GM19438 (cell line): ENCODE results near the gene RPS14.
A peak's percentile ranks its signal among the peaks of the same experiment; 100 is the strongest.
"Not testable (repeated sequence)": the region's sequence is repeated elsewhere in the genome, so short reads cannot be mapped to it uniquely, and the experiment has no call there.

Experiments
- ATAC-seq: cut with Tn5 transposase; IDR thresholded peaks from one replicate; pipeline ENCODE4 v1.9.1; 2021; ENCODE audit warnings: low read depth; ENCODE audit not compliant: unreplicated experiment

RPS14 gene

DNA sequence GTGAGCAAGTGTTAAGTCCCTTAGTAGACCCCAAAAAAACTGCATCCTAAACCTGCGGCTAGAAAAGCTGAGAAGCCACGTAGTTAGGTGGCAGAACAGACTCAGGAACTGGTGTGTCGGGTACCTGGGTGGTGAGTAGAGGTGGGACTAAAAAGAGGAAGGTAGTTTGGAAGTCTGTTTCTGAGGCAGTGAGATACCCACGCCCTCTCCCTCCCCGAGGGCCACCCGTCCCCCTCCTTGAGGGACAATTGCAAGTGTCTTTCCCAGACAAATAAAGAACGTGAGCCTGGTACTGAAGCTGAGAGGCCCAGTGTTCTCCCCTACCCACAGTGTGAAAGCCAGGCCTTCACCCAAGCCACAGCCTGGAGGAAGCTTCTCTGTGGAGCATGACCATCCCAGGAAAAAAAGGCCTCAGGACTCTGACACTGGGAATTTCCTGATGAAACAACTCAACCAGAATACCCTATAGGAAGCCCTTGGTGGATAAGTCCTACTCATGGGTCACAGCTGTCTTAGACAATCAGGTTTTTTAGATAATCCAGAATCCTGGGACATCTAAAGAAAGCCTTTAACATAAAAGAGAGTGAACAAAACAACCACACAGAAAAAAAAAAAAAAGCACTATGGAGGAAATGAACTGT, 29.8 kb downstream of the RPS14 start:
- no peak for ATAC-seq

GRCh38 chr5:150413902-150414790, 35.4 kb downstream of the RPS14 start:
- ATAC-seq = not testable (repeated sequence)

- ATAC-seq = peak; percentile 4
Measured at GRCh38 chr5:150413176-150413901, 36.2 kb downstream of the RPS14 start.

GRCh38 chr5:150412319-150413175, 37.0 kb downstream of the RPS14 start, which contains the start of gene CD74:
CD74 (minus strand) TSS chr5:150412910; CDS start chr5:150412749, 161 bp downstream.
- ATAC-seq = peak; percentile 67

DNA sequence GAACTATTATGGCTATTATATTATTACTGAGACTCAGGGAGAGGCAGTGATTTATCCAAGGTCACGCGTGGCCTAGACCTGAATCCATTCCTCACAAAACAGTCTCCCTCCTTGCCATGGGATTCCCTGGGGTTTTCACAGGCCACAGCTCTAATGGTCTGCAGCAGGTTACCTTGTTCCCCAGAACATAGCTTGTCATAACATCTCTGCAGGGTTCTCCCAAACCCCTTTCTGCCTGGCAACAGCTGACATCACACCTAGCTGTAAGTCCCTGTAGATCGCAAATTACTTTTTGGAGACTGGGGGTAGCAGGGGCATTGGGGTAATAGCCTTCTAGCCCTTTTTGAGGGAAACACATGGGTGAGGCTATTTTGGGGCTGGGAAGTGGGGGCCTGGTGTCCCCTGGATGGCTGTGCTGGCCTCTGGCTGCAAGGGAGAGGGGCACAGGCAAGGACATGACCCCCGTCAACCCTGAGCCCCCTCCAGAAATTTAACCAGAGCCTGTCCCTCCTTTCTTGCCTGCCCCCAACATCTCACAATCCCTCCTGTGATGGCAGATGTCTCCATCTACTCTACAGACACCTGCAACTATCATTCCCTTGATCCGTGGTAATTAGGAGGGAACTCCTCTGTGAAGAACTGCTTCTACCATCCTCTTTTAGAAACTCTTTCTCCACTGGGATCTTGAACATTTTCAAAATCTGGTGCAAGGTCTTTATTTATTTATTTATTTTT, 38.1 kb downstream of the RPS14 start:
- no peak for ATAC-seq

GRCh38 chr5:150410524-150411244, 38.9 kb downstream of the RPS14 start:
- no peak for ATAC-seq

DNA sequence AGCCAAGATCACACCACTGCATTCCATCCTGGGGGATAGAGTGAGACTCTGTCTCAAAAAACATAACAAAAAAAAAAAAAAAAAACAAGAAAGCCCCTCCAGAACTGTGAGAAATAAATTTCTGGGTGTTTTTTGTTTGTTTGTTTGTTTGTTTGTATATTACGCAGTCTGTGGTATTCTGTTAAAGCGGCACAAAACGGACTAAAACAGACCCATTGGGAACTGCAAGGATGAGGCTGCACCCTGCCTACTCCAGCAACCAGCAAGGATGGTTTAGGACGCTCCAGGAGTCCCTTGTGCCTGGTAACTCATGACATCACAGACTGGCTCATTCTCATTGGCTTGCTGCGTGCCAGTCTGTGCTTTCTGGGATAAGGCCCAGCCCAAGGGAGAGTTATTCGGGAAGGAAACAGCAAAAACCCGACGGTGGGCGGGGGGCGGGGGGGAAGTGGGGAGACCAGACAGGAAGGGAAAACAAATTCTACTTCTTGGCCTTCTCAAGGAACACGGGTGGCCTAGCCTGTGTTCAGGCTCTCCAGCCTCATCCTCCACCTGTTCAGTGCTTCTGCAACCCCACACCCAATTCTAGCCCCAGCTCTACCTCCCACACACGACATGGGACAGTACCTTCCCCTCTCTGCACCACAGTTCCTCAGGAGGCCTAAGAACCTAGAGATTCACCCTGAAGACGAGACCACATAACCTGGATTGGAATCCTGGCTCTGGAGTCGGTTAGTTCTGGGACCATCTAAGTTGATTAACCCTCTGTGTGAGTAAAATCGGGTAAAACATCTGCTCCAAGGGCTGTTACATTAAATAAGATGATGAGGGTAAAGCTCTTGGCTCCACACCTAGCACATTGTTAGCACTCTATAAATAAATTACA, 39.7 kb downstream of the RPS14 start:
- peak; percentile 25 for ATAC-seq

- ATAC-seq = no peak
Measured at GRCh38 chr5:150408231-150408943, 41.2 kb downstream of the RPS14 start.

DNA sequence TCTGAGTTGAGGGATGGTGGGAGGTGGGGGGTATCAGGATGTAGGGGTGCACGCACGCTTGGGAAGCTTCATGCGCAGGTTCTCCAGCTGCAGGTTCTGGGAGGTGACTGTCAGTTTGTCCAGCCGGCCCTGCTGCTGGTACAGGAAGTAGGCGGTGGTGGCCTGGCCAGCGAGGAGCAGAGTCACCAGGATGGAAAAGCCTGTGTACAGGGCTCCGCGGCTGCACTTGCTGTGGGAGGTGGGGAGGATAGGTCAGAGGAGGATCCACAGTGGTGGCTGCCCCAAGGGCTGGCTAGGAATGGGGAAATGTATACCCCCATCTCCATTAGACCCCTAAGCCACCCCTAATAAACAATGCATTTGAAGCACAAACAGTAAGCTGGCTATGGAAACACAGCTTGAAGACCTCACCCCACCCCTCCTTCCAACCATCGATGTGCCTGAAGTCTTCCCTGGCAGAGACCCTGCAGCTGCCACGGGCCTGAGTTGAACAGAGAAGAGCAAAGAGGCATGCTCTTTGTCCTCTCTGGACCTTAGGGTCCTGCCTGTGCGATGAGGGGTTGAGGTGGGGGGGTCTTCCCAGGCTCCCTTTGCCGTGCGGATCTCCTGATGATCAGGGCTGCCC, 42.3 kb downstream of the RPS14 start:
- ATAC-seq = no peak

DNA sequence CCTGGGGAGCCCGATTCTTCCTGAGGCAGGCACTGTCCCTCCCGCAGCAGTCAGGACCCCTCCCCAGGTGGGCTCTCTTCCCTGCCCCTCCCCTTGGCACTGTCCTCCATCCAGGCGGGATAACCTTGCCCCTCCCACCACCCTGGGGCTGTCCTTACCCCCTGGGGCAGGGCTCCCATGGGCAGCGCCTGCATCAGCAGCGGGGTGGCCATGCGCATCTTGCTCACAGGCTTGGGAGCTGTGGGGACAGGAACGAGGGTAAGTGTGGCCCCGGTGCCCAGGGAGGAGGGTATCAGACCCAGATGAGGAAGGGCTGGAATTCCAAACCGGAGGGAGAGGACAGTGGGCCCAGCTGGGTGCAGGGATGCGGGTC, 42.8 kb downstream of the RPS14 start:
- no peak for ATAC-seq

DNA sequence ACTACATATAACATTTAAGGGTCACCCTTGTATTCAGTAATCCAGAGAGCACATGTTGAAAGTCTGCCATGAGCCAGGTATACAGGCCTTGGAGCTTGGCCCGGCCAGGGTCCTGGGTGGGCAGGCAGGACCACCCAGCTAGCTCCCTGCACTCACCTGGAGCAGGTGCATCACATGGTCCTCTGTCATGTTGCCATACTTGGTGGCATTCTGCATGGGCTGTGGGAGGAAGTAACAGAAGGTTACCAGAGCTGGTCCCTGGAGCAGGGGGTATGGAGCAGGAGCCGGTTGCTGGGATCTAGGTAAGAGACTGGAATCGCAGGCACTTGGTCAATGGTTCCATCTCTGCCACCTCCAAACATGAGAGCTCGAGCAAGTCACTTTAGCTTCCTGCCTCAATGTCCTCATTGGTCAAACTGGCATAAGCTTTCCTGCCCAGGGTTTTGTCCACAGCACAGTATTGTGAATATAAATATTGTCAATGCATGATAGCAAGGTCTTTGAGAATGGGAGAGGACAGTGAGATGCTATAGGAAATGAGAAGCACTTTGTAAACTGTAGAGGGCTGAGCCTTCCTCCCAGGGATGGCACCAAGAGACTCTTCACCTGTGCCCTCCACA, 43.3 kb downstream of the RPS14 start:
- no peak for ATAC-seq

DNA sequence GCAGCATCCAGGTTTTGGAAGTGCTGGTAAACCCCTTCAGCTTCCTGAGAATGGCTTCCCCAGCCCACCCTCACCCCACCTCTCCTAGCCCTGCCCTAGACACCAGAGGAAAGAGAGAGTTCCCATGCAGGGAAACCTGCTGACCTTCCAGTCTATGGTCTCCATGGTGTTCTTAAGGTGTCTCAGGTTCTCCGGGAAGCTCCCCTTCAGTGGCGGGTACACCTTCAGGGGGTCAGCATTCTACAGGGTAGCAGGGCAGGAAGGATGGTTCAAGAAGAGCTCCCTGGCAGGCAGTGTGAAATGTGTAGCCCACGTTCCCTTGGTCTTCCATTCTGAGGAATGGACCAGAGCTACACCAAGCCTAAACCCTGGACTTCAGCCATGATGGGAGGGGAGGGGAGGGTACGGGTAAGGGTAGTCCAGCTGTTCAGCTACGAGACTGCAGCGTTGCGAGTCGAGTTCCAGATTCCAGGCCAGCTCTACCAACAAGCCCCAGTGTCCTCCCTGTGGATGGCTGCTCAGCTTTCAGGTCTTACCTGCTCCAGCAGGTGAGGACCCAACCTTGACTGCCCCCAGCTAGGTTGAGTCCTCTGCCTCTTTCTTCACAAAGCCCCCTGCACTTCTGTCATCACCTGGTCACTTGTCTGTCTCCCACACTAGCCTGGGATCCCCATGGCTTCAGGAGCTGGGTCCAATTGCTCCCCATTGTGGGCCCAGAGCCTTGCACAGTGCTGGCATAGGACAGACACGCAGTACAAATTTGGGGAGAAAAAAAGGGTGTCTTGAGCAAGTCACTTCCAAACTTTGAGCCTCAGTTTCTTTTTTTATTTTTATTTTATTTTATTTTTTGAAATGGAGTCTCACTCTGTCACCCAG, 44.4 kb downstream of the RPS14 start:
- ATAC-seq = no peak

DNA sequence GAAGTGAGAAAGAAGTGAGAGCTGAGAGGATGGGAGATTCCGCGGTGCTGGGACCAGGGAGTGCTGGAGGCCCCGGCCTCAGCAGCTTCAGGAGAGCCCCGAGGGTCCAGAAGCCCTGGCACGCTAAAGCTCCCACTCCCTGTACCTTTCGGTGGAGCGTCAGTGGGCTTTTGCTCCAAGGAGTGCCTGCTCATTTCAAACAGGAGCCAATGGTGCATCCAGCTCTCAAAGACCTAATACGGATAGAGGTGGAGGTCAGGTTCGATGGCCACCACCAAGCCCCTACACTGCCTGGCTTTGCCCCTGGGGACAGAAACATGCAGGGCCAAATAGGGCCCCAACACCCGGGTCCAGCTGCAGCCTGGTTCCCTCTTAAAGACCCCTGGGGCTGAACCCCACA, 45.0 kb downstream of the RPS14 start:
- no peak for ATAC-seq

DNA sequence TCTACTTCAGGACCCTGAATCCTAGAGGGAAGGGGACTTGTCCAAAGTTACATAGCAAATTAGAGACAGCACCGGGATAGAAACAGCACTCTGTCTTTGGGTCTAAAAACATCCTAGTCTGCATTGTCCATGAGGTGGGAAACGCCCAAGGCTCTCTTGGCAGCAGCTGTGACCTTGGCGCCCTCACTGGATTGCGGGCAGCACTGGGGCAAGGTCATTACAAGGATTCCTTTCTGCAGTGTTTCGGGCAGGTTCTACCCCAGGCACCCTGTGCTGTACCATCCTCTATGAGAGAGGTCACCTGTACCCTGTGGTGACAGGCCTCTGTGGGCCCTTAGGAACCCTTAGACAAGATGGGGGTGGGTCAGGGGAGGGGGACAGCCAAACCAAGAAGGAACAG, 45.4 kb downstream of the RPS14 start:
- no peak for ATAC-seq

- no peak for ATAC-seq
Measured at GRCh38 chr5:150402901-150403342, 46.6 kb downstream of the RPS14 start.
